ENCODE results near the gene RPL18. TPM values are rescaled to one million over a fixed set of nuclear protein-coding genes. Genes with fewer than 3 reads are reported as not detected.

RPL18 gene
- total and polyA plus RNA-seq, 9 of the 15 experiments (the other 6 are each of a cell fraction or from before 2014, with no cell fraction given) = 312 to 2,635 (median 1,653) TPM

DNA sequence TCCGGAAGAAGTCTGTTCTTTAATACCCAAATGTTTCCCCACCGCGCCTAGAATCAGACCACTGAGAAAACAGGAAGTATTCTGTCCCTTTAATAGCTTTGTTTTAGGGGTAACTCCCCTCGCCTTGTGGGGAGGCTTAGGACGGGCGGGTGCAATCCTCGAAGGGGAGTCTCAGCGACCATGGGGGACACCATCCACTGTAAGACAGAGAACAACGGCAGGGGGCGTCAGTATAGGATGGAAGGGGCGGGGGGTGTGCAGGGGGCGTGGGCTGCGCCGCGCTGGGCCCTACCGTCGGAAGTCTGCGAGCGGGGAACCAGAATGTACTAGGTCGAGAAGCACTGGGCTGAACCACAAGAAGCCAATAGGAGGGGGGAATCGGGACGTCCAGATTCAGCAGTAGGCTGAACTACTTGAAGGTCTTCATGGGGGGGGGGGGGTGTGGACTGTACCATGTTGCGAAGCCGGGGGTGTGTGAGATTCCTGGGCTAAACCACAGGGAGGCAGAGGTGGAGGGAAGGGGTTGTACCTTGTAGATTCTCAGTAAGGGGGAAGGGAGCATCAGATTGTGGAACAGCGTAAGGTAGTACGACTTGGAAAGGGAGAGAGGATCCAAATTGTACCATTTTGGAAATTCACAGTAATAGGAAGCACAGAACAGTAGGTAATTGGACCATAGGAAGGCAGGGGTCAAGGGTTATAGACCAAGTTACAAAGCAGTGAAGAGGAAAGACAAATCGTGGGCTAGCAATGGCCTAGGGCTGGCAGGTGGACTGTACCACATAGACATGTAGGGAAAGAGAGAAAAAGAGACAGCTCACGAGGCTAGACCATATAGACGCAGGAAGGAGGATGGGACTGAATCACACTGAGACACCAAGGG is 19.2 kb upstream of the RPL18 start (continued):
- TF ChIP-seq STAT5A (IDR thresholded peaks at IDR 0.05; ENCODE audit: borderline replicate concordance, low read length) = no peak
- peak; percentile 27; the same call in 1 of the 2 replicates for TF ChIP-seq ZEB2 (IDR thresholded peaks at IDR 0.05)
- peak; percentile 36 for TF ChIP-seq PML (IDR thresholded peaks at IDR 0.05; ENCODE audit: low read length)
- no peak for TF ChIP-seq ZBTB17 (CRISPR knock-in tag; IDR thresholded peaks at IDR 0.05)
- TF ChIP-seq ARID2 (IDR thresholded peaks at IDR 0.05) = no peak
- TF ChIP-seq IFI16 (CRISPR knock-in tag; IDR thresholded peaks at IDR 0.05) = no peak
- TF ChIP-seq SAFB (IDR thresholded peaks at IDR 0.05; ENCODE audit: borderline replicate concordance, low read depth, low read length) = no peak
- TF ChIP-seq ZSCAN32 (CRISPR knock-in tag; IDR thresholded peaks at IDR 0.05) = no peak
- no peak for TF ChIP-seq SAFB2 (IDR thresholded peaks at IDR 0.05; ENCODE audit: borderline replicate concordance, low read depth, low read length, severe bottlenecking)
- TF ChIP-seq WHSC1 (IDR thresholded peaks at IDR 0.05; ENCODE audit: low read length) = no peak
- TF ChIP-seq, protein P1, sequence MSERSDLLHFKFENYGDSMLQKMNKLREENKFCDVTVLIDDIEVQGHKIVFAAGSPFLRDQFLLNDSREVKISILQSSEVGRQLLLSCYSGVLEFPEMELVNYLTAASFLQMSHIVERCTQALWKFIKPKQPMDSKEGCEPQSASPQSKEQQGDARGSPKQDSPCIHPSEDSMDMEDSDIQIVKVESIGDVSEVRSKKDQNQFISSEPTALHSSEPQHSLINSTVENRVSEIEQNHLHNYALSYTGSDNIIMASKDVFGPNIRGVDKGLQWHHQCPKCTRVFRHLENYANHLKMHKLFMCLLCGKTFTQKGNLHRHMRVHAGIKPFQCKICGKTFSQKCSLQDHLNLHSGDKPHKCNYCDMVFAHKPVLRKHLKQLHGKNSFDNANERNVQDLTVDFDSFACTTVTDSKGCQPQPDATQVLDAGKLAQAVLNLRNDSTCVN (CRISPR knock-in tag; IDR thresholded peaks at IDR 0.05) = peak; percentile 76; the same call in 1 of the 2 replicates
- TF ChIP-seq ZNF639 (CRISPR knock-in tag; conservative IDR thresholded peaks at IDR 0.05 in 1 of 2, IDR thresholded peaks at IDR 0.05 in 1 of 2) = peak in 1 of 2 experiments; percentile 59; a peak in 2 of 4 replicates
- TF ChIP-seq, protein P2, sequence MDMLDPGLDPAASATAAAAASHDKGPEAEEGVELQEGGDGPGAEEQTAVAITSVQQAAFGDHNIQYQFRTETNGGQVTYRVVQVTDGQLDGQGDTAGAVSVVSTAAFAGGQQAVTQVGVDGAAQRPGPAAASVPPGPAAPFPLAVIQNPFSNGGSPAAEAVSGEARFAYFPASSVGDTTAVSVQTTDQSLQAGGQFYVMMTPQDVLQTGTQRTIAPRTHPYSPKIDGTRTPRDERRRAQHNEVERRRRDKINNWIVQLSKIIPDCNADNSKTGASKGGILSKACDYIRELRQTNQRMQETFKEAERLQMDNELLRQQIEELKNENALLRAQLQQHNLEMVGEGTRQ (CRISPR knock-in tag; IDR thresholded peaks at IDR 0.05) = no peak
- TF ChIP-seq KDM2B (CRISPR knock-in tag; IDR thresholded peaks at IDR 0.05) = no peak
- TF ChIP-seq ZNF436 (CRISPR knock-in tag; IDR thresholded peaks at IDR 0.05) = no peak
- TF ChIP-seq, protein P3, sequence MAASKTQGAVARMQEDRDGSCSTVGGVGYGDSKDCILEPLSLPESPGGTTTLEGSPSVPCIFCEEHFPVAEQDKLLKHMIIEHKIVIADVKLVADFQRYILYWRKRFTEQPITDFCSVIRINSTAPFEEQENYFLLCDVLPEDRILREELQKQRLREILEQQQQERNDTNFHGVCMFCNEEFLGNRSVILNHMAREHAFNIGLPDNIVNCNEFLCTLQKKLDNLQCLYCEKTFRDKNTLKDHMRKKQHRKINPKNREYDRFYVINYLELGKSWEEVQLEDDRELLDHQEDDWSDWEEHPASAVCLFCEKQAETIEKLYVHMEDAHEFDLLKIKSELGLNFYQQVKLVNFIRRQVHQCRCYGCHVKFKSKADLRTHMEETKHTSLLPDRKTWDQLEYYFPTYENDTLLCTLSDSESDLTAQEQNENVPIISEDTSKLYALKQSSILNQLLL (CRISPR knock-in tag; IDR thresholded peaks at IDR 0.05; ENCODE audit: borderline replicate concordance) = no peak
- no peak for TF ChIP-seq JUN (IDR thresholded peaks at IDR 0.05; ENCODE audit: borderline replicate concordance, low read depth, low read length)
- TF ChIP-seq JUN (CRISPR knock-in tag; IDR thresholded peaks at IDR 0.05; ENCODE audit: borderline replicate concordance) = no peak; the same call in 1 of the 2 replicates
- peak; percentile 43; the same call in 1 of the 2 replicates for TF ChIP-seq POLR2H (tag; IDR thresholded peaks at IDR 0.05; ENCODE audit: low read depth)
- TF ChIP-seq JUND (IDR thresholded peaks at IDR 0.05; ENCODE audit: borderline replicate concordance, low read depth, low read length) = peak; percentile 97
- no peak; the same call in 2 of the 3 replicates for TF ChIP-seq JUND (tag; IDR thresholded peaks at IDR 0.05; ENCODE audit: borderline replicate concordance, low read depth, low read length)
- TF ChIP-seq CSDE1 (IDR thresholded peaks at IDR 0.05) = no peak; a peak in 1 of 4 replicates
- no peak for TF ChIP-seq RFX5 (IDR thresholded peaks at IDR 0.05; ENCODE audit: low read depth, low read length)

Measured in K562 (cell line).